SH-SY5Y (cell line): ENCODE measurements around the gene CBLB.

Experiments
- GATA2 ChIP-seq: IDR thresholded peaks from 2 replicates; pipeline ENCODE4 v1.6.1; 2011; ENCODE audit warnings: mild to moderate bottlenecking, low read depth, low read length
- GATA3 ChIP-seq: IDR thresholded peaks from 2 replicates; pipeline ENCODE4 v1.6.1; 2011; ENCODE audit warnings: low read depth, mild to moderate bottlenecking, low read length, moderate library complexity

- TF ChIP-seq GATA2 (no peak), GATA3 (no peak)
Observed at GRCh38 chr3:105791131-105791530, 77.7 kb downstream of the CBLB start.
